Measurements from ENCODE around the gene INTS12.
"Not testable (repeated sequence)": the region's sequence is repeated elsewhere in the genome, so short reads cannot be mapped to it uniquely, and the experiment has no call there.

Gene INTS12, protein sequence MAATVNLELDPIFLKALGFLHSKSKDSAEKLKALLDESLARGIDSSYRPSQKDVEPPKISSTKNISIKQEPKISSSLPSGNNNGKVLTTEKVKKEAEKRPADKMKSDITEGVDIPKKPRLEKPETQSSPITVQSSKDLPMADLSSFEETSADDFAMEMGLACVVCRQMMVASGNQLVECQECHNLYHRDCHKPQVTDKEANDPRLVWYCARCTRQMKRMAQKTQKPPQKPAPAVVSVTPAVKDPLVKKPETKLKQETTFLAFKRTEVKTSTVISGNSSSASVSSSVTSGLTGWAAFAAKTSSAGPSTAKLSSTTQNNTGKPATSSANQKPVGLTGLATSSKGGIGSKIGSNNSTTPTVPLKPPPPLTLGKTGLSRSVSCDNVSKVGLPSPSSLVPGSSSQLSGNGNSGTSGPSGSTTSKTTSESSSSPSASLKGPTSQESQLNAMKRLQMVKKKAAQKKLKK

DNA sequence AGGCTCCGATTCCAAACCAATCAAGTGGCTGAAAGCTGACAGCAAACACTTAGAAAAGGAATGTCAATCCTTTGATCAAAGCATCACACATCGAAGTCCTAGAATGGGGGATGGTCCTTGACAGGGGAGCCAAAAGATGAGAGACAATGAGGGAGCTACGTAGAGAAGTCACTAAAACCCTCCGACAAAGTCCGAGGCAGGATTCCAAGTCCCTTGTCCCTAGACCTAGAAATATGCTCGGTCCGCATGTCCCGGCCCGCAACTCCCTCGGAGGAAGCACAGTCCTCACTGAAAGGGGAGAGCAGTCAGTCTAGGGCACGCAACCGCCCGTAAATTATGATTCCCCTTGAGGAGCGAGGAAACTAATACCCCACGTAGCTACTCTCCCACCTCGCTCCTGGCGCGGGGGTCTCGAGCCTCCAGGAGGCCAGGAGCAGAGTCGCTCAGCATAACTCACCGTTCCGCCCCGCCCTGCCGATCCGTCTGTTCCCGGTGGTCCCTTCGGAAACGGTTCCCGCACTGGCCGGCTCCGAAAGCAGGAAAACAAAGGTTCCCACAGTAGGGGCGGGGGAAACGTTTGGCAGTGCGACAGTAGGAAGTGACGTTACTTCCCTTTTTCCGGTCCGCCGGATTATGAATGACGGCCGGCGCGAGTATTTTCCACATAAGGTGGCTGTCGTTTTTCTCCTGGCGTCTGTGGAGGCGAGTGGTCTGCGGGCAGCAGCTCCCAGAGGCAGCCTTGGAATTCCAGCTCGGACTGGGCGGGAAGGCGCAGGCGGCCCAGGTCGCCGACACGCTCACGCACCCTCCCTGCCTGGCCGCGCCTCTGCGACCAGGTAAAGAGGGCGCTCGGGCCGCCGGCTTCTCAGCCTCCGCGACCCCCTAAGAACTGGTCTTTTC, at the start of gene INTS12, which contains the start of gene GSTCD:
TSS of gene INTS12 (minus strand) at position 509 of the 900 bp plus-strand sequence. CDS start 8,684 bp downstream, outside the sequence.
TSS of gene GSTCD (plus strand) at position 604 of the 900 bp plus-strand sequence. CDS start 8,830 bp downstream, outside the sequence.
- peak; percentile 79 for DNase-seq

DNA sequence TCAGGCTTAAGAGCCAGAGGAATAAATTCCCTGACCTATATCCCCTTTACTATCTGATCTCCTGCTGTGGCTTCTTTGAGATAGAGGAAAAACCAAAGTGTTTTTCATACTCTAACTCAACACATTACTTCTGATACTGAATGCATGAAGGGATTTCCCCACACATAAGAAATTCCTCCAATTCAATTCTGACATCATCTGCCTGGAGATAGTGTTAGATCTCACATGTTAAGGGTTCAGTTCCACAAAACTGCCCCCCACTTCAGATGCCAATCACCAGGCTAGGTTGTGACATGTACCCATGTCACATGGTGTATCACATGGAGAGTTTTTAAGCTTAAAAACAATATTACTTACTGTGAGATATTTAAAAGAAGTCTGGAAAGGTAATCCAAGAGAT, 46.9 kb upstream of the INTS12 start:
- DNase-seq: no peak

DNA sequence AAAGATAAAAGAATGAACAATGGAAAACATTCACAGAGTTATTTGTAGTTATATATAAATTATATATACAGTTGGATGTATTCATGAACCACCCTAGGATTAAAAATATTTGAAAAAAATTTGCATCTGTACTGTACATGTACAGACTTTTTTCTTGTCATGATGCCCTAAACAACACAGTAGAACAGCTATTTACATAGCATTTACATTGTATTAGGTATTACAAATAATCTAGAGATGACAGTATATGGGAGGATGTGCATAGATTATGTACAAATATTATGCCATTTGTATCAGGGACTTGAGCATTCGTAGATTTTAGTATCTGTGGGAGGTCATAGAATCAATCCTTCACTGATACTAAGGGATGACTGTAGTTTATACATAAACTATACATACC, 44.9 kb upstream of the INTS12 start:
- DNase-seq: no peak

DNA sequence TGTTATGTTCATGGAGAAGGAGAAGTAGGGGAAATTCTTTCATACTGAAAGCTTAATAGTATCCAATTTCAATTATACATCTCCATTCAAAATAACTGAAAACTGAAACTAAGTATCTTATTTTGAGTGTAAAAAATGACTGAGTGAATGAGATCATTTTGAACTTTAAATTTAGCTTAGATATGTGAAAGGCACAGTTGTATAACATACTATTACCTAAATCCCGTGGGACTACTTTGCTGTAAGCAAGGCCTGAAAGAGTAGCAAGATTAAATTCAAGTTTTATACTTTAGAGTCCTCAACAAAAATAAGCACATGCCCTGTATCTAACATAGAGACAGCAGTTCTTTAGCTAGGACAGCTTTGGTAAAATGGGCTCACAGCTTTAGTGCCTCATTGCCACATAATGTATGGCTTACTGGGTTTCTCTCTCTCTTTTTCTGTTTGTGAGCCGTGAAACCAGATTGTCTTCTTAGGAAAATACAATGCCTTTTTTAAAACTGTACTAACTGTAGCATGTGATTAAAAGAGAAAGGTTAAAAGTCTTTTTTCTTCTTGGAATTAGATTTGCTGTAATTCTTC, 43.3 kb upstream of the INTS12 start:
- no peak for DNase-seq

DNA sequence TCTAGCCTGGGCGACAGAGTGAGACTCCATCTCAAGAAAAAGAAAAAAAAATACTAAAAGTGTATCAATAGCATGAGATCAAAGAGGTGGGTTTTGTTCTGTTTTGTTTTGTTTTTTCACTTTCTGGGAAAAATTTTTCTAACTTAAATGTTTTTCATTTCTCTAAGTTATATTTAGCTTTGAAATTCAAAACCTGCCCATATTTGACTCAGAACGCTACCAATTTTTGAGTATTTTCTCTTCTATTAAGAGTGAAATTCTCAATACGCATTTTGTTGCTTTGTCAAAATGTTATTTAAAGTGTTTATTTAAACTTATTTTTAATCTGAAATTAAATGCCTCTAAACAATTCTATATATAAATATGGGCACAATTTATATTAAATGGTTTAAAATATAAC, 39.7 kb upstream of the INTS12 start:
- no peak for DNase-seq

DNA sequence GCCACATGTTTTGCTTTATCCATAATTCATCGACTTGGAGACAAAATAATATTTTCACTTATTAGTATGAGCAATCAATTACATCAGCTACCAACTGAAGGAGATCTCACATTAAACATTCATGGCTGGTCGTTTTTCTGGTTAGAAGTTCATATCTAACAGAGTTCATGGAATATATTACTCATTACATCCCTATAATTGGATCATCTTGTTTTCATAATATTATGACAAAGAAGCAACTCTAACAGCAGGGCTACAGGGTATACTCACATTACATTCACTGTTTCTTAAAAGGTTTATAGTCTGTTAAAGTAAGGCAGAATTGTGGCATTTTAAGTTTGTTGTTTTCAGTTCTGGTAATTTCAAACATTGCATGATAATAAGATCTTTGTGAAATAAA, 33.1 kb upstream of the INTS12 start:
- no peak for DNase-seq

DNA sequence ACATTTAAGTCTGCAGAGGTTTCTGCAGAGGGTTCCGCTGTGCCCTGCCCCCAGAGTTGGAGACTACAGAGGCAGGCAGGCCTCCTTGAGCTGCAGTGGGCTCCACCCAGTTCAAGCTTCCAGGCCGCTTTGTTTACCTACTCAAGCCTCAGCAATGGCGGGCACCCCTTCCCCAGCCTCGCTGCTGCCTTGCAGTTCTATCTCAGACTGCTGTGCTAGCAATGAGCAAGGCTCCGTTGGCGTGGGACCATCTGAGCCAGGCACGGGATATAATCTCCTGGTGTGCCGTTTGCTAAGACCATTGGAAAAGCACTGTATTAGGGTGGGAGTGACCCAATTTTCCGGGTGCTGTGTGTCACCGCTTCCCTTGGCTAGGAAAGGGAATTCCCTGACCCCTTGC, 26.7 kb upstream of the INTS12 start:
- not testable (repeated sequence) for DNase-seq

DNA sequence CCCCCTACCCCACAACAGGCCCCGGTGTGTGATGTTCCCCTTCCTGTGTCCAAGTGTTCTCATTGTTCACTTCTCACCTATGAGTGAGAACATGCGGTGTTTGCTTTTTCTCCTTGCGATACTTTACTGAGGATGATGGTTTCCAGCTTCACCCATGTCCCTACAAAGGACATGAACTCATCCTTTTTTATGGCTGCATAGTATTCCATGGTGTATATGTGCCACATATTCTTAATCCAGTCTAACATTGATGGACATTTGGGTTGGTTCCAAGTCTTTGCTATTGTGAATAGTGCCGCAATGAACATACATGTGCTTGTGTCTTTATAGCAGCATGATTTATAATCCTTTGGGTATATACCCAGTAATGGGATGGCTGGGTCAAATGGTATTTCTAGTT, 21.4 kb upstream of the INTS12 start:
- not testable (repeated sequence) for DNase-seq

DNA sequence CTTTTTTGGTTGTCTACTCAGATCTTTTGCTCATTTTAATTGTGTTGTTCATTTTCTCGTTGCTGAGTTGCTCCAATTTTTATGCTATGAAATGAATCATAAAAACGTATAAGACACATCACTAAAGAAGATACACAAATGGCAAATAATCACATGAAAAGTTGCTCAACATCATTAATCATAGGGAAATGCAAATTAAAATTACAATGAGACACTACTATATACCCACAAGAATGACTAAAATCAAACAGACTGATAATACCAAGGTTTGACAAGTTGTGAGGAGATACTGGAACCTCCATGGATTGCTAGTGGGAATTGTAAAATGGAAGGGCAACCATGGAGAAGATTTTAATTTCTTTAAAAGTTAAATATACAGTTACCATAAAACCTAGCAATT, 17.1 kb upstream of the INTS12 start:
- no peak for DNase-seq

DNA sequence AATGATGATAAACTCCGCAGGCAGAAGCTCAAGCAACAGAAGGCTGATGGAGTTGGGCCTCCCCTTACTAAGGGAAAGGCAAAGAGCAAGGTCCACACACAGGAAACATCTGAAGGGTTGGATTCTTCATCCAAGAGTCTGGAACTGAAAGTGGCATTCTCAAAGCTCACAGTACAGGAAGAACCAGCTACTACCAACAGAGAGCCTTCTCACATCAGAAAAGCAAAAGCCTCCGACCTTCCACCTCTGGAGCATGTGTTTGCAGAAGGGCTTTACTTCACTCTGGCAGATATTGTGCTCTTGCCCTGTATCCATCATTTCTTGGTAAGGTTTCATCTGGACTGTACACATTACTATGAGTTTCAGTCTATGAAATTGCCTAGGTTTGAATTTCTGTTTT, 10.7 kb upstream of the INTS12 start:
- DNase-seq: no peak

DNA sequence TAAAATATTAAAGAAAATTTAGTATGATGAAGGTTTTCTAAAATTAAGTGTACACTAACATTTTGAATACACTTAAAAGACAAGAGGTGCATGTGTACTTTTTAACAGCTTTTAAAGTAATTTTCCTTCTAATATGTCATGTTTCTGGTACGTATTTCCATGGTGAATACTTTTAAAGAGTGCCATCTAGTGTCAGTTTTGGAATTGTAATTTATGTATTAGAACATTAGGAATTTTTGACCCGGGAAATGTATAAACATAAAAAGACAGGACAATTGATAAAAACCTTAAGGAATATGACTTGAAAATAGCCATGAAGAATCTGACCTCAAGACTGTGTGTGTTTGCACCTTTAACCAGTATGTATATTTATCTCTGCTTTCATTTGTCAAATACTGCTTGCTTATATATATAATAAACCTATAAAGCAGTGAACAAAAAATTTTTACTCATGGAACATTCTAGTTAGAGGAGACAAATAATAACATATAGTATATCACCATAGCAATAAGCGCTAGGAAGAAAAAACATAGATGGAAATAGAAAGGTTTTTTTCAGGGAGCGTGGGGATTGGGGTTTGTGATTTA, 7.3 kb upstream of the INTS12 start:
- peak; percentile 33 to 61 for DNase-seq

DNA sequence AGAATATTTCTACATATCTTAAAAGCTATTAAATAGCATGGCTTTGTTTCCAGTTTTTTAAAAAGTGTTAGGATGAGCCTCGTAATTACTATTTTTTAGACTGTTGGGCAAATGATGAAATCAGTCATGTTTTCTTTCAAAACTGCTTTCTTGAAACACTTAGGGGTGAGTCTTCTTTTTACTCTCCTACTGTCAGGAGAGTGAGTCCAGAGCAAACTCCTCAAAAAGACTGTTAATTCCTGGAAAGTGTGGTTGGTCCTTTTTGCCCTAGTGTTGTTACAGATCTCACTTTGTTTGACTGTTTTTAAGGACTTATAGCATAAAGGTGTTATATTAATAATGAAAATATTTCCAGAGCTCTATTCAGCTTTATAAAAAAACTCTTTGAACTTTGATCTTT, 6.4 kb upstream of the INTS12 start:
- DNase-seq: peak in 1 of 2 experiments; percentile 7

DNA sequence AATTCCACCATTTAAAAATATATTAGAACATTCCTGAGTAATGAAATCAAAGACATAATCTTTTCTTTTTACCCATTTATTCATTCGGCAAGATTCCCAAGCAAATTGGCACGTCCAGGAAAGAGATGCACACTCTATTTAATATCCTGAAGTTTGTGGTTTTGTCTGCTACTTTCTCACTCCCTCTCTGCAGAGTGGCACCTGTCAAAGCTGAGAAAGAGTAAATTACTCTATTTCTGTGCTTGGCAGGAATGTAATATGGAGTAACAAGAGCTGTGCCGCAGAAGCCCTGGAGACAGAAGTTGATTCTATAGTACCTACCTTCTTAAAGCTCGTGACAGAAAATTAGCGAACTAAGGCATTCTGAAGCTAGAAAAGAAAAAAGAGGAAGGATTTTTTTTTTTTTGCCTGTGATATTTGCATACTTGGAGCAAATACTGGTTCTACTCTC, 5.6 kb upstream of the INTS12 start:
- peak; percentile 84 to 89 for DNase-seq

DNA sequence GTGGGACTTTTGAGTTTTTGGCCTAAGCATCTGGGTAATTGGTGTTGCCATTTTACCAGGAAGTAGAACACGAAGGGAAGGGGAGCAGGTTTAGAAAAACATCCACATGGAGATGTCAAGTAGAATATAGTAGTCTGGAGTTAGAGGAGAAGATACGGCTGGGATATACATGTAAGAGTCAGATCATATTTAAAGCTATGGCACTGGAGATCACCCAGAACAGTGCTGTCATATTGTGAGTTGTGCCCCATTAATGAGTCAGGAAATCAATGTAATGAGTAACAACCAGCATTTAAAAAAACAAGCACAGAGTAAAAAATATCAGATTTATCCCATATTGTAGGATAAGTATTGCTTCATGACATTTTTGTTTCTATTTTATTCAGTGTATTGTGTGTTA, 4.3 kb upstream of the INTS12 start:
- no peak for DNase-seq

DNA sequence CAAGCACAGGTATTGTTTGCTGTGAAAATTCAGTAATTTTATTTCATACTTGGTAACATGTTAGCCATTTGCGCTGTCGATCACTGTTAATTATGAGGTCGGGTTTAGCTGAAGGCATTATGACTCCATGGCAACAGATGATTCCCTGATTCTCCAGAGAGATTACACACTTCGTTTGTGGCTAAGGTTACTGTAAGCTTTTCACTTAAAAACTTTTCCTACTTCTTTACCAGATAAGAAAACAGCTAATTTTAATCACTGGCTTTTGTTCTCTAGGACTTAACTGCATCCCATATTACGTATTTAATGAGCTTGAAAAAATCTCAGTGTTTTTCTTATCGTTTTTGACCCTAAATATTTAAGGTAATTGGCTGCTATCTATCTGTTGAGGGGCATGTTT, 2.2 kb upstream of the INTS12 start:
- no peak for DNase-seq

DNA sequence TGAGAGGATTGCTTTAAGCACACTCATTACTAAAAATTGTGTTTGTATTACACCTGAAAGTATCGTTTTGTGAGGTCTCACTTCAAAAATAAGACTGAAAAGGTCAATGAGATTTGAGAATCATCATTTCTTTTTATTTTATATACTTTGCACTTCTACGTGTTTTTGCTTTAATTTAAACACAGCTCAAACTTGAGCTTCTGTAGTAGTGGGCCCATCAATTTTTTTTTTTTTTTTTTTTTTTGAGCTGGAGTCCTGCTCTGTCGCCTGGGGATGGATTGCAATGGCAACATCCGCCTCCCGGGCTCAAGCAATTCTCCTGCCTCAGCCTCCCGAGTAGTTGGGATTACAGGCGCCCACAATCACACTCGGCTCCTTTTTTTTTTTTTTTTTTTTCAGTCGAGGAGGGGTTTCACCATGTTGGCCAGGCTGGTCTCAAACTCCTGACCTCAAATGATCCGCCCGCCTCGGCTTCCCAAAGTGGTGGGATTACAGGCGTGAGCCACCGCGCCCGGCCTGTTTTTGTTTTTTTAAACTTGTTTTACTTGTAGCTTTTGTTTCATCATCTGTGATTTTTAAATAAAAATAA, 1.6 kb upstream of the INTS12 start:
- DNase-seq: no peak

DNA sequence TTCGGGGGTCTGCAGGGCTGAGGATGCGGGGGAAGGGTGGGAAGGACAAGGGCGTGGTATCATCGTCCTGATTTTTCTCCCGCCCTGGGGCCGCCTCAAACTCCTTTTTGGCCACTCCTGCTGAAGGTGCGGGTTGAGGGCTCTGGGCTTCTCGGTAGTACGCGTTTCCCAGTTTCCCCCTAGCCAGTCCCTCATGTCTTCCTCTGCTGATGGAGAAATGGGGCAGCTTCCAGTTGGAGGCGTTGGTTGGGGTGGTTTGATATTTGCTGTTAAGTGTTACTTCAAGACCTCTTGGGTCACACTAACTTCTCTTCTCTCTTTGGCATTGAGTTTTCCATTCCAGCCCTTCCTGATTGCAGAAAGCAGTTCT, 577 bp upstream of the INTS12 start:
- peak; percentile 24 to 36 for DNase-seq

DNA sequence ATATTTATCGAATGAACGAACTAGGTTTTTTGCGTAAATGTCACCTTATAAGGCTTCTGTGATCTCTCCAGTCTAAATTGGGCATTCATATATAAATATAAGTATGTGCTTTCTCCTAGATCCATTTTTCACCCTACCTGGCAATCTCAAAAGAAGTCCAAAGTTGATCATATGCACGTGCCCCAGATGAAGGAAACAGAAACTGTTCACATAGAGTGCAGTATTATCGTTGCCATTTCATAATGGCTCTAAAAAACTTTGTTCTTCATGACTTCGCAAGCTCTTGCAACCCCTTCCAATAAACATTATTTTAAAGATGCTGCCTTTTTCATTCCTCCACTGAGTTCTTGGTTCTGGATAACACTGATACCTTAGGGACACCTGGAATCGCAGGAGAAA, 708 bp downstream of the INTS12 start:
- no peak for DNase-seq

DNA sequence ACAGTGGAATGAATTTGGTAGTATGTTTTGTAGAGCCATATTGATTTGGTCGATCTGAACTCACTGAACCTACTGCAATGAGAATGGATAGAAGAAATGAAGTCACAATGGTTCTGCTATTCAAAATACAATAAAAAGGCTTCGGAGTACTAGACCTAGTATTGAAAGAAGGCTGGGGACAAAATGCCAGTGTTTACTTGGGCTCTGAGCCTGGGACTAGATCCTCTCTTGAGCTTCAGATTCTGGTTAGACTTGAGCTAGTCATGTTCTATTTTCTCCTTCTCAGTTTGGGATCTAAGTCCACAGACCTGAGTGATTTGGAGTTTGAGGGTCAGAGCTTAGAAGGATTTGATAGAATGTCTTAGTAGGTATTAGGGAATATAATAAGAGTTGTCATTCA, 9.9 kb downstream of the INTS12 start:
- DNase-seq: no peak

DNA sequence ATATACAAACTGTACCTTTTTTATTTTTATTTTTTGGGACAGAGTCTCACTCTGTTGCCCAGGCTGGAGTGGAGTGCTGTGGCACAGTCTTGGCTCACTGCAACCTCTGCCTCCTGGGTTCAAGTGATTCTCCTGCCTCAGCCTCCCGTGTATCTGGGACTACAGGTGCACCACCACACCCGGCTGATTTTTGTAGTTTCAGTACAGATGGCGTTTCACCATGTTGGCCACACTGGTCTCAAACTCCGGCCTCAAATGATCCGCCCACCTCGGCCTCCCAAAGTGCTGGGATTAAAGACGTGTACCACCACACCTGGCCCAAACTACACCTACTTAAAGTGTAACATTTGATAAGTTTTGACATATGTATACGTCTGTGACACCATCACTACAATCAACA, 12.7 kb downstream of the INTS12 start:
- not testable (repeated sequence) for DNase-seq

DNA sequence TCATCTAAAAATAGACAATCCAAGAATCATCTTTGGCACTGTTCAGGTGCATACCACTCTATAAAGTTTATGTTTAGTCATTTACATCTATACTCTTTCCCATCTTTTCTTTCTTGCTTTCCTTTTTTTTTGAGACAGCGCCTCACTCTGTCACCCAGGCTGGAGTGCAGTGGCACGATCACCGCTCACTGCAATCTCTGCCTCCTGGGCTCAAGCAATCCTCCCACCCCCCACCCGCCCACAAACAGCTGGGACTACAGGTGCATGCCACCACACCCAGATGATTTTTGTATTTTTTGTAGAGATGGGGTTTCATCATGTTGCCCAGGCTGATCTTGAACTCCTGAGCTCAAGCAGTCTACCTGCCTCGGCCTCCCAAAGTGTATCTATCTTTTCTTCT, 13.7 kb downstream of the INTS12 start:
- DNase-seq: not testable (repeated sequence)

DNA sequence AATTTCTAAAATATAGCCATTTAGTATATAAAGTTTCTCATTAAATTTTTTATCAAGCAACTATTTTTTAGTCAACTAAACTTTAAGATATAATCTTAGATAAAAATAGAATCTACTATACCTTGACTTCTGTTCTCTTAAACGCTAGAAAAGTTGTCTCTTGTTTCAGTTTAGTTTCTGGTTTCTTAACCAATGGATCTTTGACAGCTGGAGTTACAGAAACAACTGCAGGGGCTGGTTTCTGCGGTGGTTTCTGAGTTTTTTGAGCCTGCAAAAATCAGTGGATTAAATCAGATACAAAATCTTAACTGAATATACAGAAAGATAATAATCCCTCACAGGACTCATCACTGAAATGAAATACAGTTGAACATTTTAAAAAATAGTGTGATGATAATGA, 21.9 kb downstream of the INTS12 start:
- DNase-seq: no peak

DNA sequence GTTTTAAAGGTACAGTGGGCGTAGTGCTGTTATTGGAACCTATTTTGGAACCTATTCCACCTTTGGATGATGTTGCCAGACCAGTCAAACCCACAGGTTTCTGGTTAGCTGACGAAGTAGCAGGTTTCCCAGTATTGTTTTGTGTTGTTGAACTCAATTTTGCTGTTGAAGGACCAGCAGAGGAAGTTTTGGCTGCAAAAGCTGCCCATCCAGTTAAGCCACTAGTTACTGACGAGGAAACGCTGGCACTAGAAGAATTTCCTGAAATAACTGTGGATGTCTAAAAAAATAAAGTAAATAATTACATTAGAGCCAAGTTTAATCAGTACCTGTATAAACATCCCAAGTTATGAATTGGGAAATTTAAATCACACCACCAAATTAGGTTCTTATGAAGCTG, 25.5 kb downstream of the INTS12 start:
- no peak for DNase-seq

Data from AML-193 (cell line).